MM.1S (cell line): ENCODE data around the gene TNFRSF6B.

Experiments
- DNase-seq: peaks from one replicate; pipeline ENCODE4 v3.0.0-alpha.2; 2015
- H2AFZ ChIP-seq: fragments of 300-600 bp; sonication (generic); 2 replicates; pipeline ENCODE4 v1.6.0; 2016; ENCODE audit warnings: antibody characterized with exemption, low read length
- H3F3A ChIP-seq: fragments of 300-600 bp; sonication (generic); 2 replicates; pipeline ENCODE4 v1.6.1; 2016; ENCODE audit warnings: mild to moderate bottlenecking, antibody characterized with exemption, low read length, moderate library complexity, mixed read lengths; ENCODE audit not compliant: insufficient read depth
- H3K27ac ChIP-seq: fragments of 300-600 bp; sonication (generic); 2 replicates; pipeline ENCODE4 v1.5.1; 2016; ENCODE audit warnings: mild to moderate bottlenecking, low read length
- H3K27me3 ChIP-seq: fragments of 300-600 bp; sonication (generic); replicated peaks from 2 replicates; pipeline ENCODE4 v1.6.0; 2016; ENCODE audit warnings: low read length; ENCODE audit not compliant: insufficient read depth
- H3K36me3 ChIP-seq: fragments of 300-600 bp; sonication (generic); replicated peaks from 2 replicates; pipeline ENCODE4 v1.6.1; 2016; ENCODE audit warnings: mild to moderate bottlenecking, low read length, mixed read lengths; ENCODE audit not compliant: insufficient read depth
- H3K4me1 ChIP-seq: fragments of 300-600 bp; sonication (generic); 2 replicates; pipeline ENCODE4 v1.6.1; 2016; ENCODE audit warnings: low read length, mixed read lengths
- H3K4me2 ChIP-seq: fragments of 300-600 bp; sonication (generic); 2 replicates; pipeline ENCODE4 v1.6.0; 2016; ENCODE audit warnings: low read depth, low read length
- H3K4me3 ChIP-seq: fragments of 300-600 bp; sonication (generic); 2 replicates; pipeline ENCODE4 v1.5.1; 2016; ENCODE audit warnings: low read length, mixed read lengths
- H3K79me2 ChIP-seq: fragments of 300-600 bp; sonication (generic); 2 replicates; pipeline ENCODE4 v1.6.1; 2016; ENCODE audit warnings: mixed run types, low read length, mixed read lengths
- H3K9ac ChIP-seq: fragments of 300-600 bp; sonication (generic); 2 replicates; pipeline ENCODE4 v1.6.1; 2016; ENCODE audit warnings: low read length, mixed read lengths
- H3K9me2 ChIP-seq: fragments of 300-600 bp; sonication (generic); replicated peaks from 2 replicates; pipeline ENCODE4 v1.6.1; 2016; ENCODE audit warnings: mild to moderate bottlenecking, low read length, mixed read lengths; ENCODE audit not compliant: insufficient read depth
- H3K9me3 ChIP-seq: fragments of 300-600 bp; sonication (generic); replicated peaks from 2 replicates; pipeline ENCODE4 v1.6.1; 2016; ENCODE audit warnings: mild to moderate bottlenecking, low read length, mixed read lengths; ENCODE audit not compliant: insufficient read depth
- H4K20me1 ChIP-seq: fragments of 300-600 bp; sonication (generic); 2 replicates; pipeline ENCODE4 v1.6.1; 2016; ENCODE audit warnings: mild to moderate bottlenecking, low read length, moderate library complexity, mixed read lengths; ENCODE audit not compliant: insufficient read depth
- EZH2 ChIP-seq: fragments of 300-600 bp; sonication (generic); optimal IDR thresholded peaks from 2 replicates; pipeline ENCODE3; 2017; ENCODE audit warnings: low read depth, mild to moderate bottlenecking, antibody characterized with exemption, low read length, mixed read lengths
- EZH2phosphoT487 ChIP-seq: fragments of 300-600 bp; sonication (generic); IDR thresholded peaks from 2 replicates; pipeline ENCODE4 v1.6.1; 2018; ENCODE audit warnings: antibody characterized with exemption, low read length
- TF ChIP-seq, protein P1 (sequence below): fragments of 300-600 bp; sonication (generic); IDR thresholded peaks from 2 replicates; pipeline ENCODE4 v1.5.1; 2016; ENCODE audit warnings: antibody characterized with exemption, low read length, mixed read lengths

The TNFRSF6B gene

DNA sequence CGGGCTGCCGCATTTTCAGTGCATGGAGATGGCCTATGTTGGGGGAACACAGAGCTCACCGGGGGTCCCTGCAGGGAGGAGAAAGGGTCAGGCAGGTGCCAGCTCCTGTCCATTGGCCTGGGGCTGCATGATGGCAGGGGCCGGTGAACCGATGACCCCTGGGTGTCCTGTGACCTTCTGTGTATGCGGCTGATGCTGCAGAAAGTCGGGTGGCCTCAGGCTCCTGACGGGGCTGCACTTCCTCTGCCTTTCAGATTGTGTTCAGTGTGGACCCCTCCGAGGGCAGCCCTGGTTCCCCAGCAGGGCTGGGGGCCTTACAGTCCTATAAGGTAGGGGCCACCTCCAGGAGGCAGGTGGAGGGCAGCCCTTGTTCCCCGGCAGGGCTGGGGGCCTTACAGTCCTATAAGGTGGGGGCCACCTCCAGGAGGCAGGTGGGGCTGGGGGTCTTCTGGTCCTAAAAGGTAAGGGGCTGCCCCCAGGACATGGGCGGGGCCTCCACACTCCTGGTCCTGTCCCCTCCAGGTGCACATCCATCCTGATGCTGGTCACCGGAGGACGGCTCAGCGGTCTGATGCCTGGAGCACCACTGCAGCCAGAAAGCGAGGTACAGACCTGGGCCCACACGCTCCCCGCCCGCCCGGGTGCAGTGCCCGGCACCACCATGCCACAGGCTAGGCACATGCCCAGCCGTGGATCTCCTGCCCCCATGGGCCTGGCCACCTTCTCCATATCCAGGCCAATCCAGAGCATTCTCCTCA is 11.0 kb upstream of the TNFRSF6B start:
- H3K4me1 ChIP-seq: no peaks in the 10 kb centered on the region
- H3F3A ChIP-seq: no peaks in the 10 kb centered on the region
- TF ChIP-seq EZH2: no peak
- TF ChIP-seq, protein P1, sequence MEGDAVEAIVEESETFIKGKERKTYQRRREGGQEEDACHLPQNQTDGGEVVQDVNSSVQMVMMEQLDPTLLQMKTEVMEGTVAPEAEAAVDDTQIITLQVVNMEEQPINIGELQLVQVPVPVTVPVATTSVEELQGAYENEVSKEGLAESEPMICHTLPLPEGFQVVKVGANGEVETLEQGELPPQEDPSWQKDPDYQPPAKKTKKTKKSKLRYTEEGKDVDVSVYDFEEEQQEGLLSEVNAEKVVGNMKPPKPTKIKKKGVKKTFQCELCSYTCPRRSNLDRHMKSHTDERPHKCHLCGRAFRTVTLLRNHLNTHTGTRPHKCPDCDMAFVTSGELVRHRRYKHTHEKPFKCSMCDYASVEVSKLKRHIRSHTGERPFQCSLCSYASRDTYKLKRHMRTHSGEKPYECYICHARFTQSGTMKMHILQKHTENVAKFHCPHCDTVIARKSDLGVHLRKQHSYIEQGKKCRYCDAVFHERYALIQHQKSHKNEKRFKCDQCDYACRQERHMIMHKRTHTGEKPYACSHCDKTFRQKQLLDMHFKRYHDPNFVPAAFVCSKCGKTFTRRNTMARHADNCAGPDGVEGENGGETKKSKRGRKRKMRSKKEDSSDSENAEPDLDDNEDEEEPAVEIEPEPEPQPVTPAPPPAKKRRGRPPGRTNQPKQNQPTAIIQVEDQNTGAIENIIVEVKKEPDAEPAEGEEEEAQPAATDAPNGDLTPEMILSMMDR: no peak
- TF ChIP-seq EZH2phosphoT487: no peak
- H3K4me2 ChIP-seq: no peak overlapping the region
- H3K9me2 ChIP-seq: no peaks in the 10 kb centered on the region
- no peak for DNase-seq
- no peaks in the 10 kb centered on the region for H4K20me1 ChIP-seq
- H3K9ac ChIP-seq: no peak overlapping the region
- H3K4me3 ChIP-seq: no peak overlapping the region
- H3K9me3 ChIP-seq: no peaks in the 10 kb centered on the region
- H2AFZ ChIP-seq: no peak overlapping the region
- H3K27ac ChIP-seq: no peak overlapping the region
- no peaks in the 10 kb centered on the region for H3K36me3 ChIP-seq
- no peaks in the 10 kb centered on the region for H3K27me3 ChIP-seq
- no peaks in the 10 kb centered on the region for H3K79me2 ChIP-seq

DNA sequence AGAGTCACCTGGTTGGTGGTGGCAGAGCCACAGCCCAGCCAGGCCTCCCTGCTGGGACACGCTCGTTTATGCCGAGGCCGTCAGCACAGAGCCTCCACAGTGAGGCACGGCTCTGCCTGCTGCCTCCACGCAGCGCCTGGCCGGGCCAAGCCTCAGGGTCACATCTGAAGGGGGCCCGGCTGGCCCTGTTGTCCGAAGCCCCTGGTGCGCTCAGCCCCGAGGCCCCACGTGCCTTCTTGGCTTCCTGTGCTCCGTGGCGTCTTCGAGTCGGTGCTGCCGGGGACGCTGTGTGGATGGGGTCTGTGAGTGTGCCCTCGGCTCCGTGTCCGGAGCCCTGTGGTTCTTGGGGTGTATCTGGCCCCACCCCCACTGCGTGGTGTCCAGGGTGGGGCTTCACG is 10.4 kb upstream of the TNFRSF6B start:
- H3K27ac ChIP-seq: no peak overlapping the region
- no peak overlapping the region for H3K9ac ChIP-seq

DNA sequence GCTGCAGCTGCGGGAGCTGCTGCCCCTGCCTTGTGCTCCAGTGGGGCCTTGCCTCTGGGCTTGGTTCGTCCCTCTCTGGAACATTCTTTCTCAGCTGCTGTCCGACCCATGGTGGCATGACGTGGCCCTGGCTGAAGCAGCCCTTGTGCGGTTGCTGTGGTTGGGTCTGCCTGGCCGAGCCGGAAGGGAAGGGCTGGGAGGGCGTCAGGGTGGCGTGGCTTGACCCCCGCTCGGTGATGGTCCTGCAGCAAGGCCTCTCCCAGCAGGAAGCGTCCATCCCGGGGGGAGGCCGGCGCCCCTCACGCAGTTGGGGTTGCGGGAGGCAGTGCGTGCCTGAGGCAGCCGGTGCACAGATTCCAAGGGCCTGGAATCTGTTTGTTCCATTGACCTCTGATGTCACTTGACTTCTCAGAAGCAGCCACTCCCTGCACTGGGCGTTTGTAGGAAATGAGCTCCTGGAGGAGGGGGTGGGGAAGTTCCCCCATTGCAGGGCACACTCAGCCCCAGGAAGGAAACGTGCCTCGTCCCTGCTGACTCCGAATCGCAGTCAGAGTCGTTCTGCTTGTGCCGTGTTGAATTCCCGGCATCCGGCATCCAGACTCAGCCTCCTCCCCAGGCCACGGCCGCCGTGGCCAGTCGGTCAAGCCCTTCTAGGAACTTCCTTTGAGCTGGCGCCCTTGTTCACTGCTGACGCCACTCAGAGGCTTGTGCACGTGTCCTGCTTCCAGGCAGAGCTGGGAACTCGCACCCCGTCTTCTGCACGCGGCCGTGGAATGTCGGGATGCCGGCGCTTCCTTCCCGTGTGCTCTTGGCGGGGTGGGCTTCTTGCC is 9.7 kb upstream of the TNFRSF6B start:
- H3K4me2 ChIP-seq: no peak overlapping the region
- H3K4me3 ChIP-seq: no peak overlapping the region
- no peaks in the 10 kb centered on the region for H3K36me3 ChIP-seq
- no peaks in the 10 kb centered on the region for H3K9me2 ChIP-seq
- no peak for DNase-seq
- TF ChIP-seq, protein P1: no peak
- TF ChIP-seq EZH2: no peak
- TF ChIP-seq EZH2phosphoT487: no peak
- H2AFZ ChIP-seq: no peak overlapping the region
- H3K79me2 ChIP-seq: no peaks in the 10 kb centered on the region
- no peak overlapping the region for H3K27ac ChIP-seq
- no peaks in the 10 kb centered on the region for H3K4me1 ChIP-seq
- no peak overlapping the region for H3K9ac ChIP-seq
- H3K9me3 ChIP-seq: no peaks in the 10 kb centered on the region
- H3F3A ChIP-seq: no peaks in the 10 kb centered on the region
- no peaks in the 10 kb centered on the region for H4K20me1 ChIP-seq
- H3K27me3 ChIP-seq: no peaks in the 10 kb centered on the region

More for the DNA sequence above, 10.4 kb upstream of the TNFRSF6B start:
- no peaks in the 10 kb centered on the region for H3K79me2 ChIP-seq
- H4K20me1 ChIP-seq: no peaks in the 10 kb centered on the region
- H3F3A ChIP-seq: no peaks in the 10 kb centered on the region
- H3K27me3 ChIP-seq: no peaks in the 10 kb centered on the region
- H3K36me3 ChIP-seq: no peaks in the 10 kb centered on the region
- DNase-seq: no peak
- H3K4me3 ChIP-seq: no peak overlapping the region
- H3K4me1 ChIP-seq: no peaks in the 10 kb centered on the region
- H2AFZ ChIP-seq: no peak overlapping the region
- H3K4me2 ChIP-seq: no peak overlapping the region
- TF ChIP-seq, protein P1: no peak
- TF ChIP-seq EZH2: no peak
- no peaks in the 10 kb centered on the region for H3K9me2 ChIP-seq
- H3K9me3 ChIP-seq: no peaks in the 10 kb centered on the region
